NCI-H2081 (cell line): ENCODE results near the gene CHST12.
A peak's percentile ranks its signal among the peaks of the same experiment; 100 is the strongest.
"Not testable (repeated sequence)": the region's sequence is repeated elsewhere in the genome, so short reads cannot be mapped to it uniquely, and the experiment has no call there.

Experiments used
- DNase-seq, 2 experiments: peaks; one replicate each; lab custom pipeline; 2025; lab: John Stamatoyannopoulos, UW

CHST12 gene

DNA sequence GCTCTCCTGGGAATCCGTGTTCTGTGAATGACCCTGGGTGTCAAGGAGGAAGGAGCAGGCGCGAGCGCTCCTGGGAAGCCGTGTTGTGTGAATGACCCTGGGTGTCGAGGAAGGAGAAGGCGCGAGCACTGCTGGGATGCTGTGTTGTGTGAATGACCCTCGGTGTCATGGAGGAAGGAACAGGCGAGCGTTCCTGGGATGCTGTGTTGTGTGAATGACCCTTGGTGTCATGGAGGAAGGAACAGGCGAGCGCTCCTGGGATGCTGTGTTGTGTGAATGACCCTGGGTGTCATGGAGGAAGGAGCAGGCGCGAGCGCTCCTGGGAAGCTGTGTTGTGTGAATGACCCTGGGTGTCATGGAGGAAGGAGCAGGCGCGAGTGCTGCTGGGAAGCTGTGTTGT, 25.3 kb upstream of the CHST12 start:
- DNase-seq = not testable (repeated sequence)

DNA sequence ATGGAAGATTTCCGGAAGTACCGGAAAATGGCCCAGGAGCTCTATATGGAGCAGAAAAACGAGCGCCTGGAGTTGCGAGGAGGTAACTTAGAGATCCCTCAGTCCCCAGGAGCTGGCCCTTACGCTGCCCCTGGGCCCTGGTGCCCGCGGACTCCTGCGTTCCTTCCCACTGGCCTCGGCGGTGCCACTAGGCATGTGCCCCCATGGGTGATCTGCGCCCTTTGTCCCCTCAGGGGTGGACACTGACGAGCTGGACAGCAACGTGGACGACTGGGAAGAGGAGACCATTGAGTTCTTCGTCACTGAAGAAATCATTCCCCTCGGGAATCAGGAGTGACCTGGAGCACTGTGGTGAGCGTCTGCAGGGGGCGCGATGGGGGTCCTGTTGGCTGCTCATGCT, 24.2 kb upstream of the CHST12 start:
- no peak for DNase-seq

GRCh38 chr7:2379821-2380450, 23.5 kb upstream of the CHST12 start:
- no peak for DNase-seq

DNA sequence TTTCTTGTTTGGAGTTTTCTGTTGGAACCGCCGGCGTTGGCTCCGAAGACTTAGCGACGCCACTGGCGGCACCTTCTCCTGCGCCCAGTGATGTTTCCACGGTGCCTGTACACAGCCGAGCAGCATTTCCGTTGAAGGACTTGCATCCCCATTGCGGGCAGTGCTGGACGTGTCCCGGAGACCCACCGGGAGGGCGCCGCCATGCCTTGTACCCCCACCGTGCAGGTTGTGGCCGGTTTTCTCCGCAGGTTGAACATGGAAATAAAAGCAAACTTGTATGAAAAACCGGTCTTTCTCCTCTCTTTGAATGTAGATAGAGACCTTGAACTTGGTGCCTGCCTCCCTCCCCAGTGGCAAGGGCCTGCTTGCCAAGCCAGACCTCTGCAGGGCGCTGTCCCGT, 22.9 kb upstream of the CHST12 start:
- no peak for DNase-seq

DNA sequence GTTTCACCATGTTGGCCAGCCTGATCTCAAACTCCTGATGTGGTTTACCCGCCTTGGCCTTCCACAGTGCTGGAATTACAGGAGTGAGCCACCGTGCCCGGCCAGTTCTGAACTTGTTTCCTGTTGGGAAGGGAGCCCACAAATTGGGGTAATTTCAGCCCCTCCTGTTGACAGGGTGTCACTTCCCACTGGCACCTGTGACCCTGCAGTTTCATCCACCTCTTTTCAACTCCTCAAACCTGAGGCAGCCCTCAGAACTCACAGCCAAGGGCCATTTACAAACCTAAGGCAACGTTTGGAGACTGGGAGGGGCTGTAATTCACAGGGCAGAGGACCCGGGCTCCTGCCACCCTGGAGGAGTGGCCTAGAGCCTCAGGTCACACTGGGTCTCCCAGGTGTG, 22.2 kb upstream of the CHST12 start:
- DNase-seq = no peak

DNA sequence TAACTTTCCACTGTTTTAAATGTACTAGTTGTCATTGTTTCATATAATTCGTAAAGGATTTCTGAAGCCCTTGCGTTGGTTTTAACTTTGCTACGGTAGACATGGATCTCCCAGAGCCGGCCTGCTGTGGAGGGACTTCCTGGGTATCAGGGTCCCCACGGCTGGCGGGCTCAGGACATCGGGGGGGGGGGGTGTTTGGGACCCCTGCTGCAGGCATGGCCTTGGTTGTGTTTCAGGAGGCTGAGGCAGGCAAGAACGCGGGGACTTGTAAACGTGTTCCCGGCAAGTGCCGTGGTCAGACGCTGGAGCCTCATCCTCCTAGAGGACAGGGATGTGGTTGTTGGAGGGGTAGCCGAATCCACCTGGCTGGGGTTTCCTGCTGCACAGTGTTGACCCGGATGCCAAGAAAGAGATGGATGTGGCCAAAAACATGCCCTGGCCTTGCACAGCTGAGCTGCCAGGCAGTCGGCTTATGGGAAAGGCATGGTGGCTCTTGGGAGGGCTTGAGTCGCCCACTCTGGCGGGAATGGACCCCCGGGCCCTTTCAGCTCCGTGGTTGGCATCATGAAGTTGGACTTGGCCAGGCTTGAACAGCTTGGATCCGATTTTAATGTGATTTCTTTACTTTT, 21.4 kb upstream of the CHST12 start:
- DNase-seq = no peak

DNA sequence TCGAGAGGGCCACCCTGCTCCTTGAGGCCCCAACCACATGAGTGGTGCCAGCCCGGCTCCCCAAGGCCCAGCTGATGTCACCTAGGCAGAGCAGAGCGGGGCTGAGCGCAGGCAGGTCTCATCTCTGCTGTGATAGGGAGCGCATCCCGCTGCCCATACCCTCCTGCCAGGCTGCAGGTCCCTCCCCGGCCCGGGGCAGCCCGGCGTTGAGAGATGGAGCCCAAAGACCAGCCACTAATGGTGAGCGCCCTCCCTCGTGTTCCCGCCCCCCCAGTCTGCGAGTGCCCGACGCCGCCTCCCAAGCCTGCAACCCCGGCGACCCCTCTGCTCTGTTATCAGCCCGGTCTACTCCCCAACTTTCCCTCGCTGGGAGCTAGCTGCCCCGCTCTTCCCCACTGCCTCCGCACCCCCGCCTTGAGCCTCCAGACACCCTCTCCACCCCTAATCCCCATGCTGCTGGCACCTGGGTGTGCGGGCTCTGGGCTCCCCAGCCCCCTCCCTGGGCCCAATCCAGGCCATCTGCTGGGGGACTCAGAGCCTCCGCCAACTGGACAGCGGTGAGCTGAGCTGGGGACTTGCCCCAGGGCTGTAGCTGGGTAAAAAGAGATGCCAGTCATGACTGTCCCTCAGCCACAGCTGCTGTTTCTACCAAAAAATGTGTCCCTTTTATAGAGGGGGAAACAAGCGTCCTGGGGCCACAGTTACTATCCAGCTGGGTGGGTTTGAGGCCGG, 19.7 kb upstream of the CHST12 start:
- DNase-seq = no peak

DNA sequence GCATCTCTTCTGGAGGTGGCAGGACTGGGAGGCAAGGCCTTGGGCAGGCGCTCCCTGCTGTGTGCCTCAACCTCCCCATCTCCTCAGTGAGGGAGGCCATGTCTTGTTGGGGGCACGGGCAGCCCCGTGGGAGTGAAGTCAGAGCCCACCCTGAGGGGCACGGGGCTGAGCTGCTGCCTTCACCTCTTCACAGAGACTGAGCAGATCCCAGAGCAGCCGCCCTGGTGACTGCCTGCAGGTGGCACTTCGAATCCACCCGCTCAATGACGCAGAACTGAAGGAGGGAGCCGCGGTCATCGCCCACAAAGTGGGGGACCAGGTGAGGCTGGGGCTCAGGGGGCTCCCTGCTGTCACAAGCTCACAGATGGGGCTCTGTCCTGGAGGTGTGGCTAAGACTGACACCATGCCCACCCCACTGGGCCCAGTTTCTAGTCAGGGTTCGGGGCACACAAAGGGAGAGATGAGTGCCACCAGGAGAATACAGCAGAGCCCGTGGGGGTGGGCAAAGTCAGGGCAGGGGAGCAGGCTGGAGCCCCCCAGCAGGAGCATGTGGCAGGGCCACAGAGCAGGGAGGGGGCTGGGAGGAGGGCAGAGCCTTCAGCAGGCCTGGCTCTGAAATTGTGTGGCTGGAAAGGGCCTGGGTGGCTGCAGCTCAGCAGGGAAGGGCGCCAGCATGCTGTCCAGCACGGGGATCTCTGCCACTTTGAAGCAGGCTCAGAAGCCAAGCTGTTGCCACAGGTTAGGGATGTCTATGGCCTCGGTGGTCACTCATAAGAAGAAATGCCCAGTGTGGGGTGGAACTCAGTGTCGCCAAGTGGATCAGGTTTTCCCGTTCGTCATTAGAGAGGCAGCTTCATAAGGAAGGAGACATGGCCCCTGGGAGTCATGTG, 18.8 kb upstream of the CHST12 start:
- DNase-seq = no peak

- not testable (repeated sequence) for DNase-seq
Measured at GRCh38 chr7:2386122-2386521, 17.3 kb upstream of the CHST12 start.

- DNase-seq = no peak
Measured at GRCh38 chr7:2386964-2387669, 16.3 kb upstream of the CHST12 start.

DNA sequence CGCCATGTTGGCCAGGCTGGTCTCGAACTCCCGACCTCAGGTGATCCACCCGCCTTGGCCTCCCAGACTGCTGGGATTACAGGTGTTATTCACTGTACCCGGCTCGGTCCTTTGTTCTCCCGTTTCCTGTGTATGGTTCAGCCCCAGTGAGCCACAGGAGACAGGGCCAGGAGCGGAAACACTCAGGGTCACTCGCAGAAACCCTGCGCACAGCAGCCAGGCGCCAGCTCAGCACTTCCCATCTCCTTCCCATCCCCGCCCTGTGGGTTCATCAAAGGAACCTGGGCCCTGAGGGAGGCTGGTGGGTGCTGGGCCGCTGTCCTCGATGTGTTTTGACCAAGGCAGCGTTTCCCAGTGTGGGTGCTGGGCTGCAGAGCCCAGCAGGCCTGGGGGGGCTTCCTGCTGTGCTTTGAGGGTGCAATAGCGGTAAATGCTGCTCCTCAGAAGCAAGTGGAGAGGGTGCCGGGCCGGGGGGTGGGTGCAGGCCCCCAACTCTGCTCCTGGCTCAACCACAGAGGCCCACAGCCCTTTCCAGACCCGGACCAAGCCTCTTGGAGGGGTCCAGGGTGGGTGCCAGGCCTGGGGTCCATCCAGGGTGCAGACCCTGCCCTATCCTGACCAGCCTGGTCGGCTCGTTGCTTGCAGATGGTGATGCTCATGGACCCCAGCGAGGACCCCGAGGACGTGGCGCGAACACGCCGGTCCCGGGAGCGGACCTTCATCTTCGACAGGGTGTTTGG, 15.3 kb upstream of the CHST12 start:
- peak; percentile 23 to 33 for DNase-seq

GRCh38 chr7:2388637-2388954, 14.8 kb upstream of the CHST12 start:
- no peak for DNase-seq

GRCh38 chr7:2390020-2390816, 13.2 kb upstream of the CHST12 start:
- not testable (repeated sequence) for DNase-seq

- DNase-seq = no peak
Measured at GRCh38 chr7:2393706-2394105, 9.7 kb upstream of the CHST12 start.

GRCh38 chr7:2394566-2395082, 8.8 kb upstream of the CHST12 start:
- no peak for DNase-seq

DNA sequence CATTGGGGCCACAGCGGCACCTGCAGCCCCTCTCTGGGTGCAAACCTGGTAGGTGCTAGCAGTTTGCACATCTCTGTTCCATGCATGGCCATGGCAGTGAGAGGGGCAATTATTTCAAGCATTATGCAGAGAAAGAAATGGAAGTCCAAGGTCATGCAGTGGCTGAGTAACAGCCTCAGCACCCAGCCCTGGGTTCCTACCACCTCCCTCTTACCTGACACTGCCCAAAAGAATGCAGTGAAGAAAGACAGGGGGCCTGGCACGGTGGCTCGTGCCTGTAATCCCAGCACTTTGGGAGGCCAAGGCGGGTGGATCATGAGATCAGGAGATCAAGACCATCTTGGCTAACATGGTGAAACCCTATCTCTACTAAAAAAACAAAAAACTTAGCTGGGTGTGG, 4.9 kb upstream of the CHST12 start:
- no peak for DNase-seq

GRCh38 chr7:2399848-2400587, 3.4 kb upstream of the CHST12 start:
- DNase-seq = peak; percentile 30 to 71

DNA sequence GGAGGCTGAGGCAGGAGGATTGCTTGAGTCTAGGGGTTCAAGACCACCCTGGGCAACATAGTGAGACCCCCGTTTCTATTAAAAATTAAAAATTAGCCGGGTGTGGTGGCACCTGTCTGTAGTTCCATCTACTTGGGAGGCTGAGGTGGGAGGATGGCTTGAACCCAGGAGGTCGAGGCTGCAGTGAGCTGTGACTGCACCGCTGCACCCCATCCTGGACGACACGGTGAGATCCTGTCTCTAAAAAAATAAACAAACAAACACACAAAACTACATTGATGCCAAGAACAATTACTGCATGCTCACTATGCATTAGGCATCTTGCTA, 761 bp upstream of the CHST12 start:
- no peak for DNase-seq
